ENCODE data around the gene POLD1.
"Not testable (repeated sequence)": the region's sequence is repeated elsewhere in the genome, so short reads cannot be mapped to it uniquely, and the experiment has no call there.

Gene POLD1

DNA sequence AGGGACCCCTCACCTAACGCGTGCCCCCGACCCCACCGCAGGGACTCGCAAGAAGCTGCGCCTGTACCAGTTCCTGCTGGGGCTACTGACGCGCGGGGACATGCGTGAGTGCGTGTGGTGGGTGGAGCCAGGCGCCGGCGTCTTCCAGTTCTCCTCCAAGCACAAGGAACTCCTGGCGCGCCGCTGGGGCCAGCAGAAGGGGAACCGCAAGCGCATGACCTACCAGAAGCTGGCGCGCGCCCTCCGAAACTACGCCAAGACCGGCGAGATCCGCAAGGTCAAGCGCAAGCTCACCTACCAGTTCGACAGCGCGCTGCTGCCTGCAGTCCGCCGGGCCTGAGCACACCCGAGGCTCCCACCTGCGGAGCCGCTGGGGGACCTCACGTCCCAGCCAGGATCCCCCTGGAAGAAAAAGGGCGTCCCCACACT, 43.9 kb downstream of the POLD1 start:
- peaks cover 22% of the 10 kb centered on the region for H3K4me1 Mint-ChIP-seq
- no peak for ATAC-seq
- H3K9me3 Mint-ChIP-seq, result no peaks in the 10 kb centered on the region
- DNase-seq, result peak; percentile 41
- no peak overlapping the region for H3K4me3 Mint-ChIP-seq
- no peak overlapping the region for H3K27ac Mint-ChIP-seq
- H3K27me3 Mint-ChIP-seq, result peaks cover 18% of the 10 kb centered on the region
- H3K36me3 Mint-ChIP-seq (ENCODE audit: low read depth), result no peaks in the 10 kb centered on the region

DNA sequence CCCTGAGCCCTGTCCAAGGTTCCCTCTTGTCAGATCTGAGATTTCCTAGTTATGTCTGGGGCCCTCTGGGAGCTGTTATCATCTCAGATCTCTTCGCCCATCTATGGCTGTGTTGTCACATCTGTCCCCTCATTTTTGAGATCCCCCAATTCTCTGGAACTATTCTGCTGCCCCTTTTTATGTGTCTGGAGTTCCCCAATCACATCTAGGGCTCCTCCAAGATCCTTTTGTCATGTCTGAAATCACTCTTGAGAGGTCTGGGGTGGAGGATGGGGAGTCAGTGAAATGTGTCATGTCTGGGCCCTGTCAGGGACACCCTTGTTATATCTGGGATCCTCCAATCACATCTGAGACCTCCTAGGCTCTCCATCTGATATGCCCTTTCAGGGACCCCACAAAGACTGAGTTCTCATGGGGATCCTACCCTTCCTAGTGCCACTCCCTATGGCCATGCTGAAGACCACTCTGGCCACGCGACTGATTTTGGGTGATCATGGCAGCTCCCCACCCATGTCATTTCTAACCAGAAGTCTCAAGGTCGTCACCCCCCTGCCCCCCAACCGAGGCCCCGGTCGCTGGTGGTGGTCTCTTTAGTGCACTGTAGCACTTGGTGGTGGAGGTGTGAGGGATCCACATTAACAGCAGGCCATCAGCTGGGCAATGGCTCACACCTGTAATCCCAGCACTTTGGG, 44.8 kb downstream of the POLD1 start:
- H3K4me1 Mint-ChIP-seq, result peaks cover 26% of the 10 kb centered on the region
- no peak overlapping the region for H3K4me3 Mint-ChIP-seq
- no peak overlapping the region for H3K27ac Mint-ChIP-seq
- no peaks in the 10 kb centered on the region for H3K36me3 Mint-ChIP-seq (ENCODE audit: low read depth)
- H3K9me3 Mint-ChIP-seq, result no peaks in the 10 kb centered on the region
- DNase-seq (no peak), ATAC-seq (no peak)
- peaks cover 22% of the 10 kb centered on the region for H3K27me3 Mint-ChIP-seq

GRCh38 chr19:50430888-50431342, 46.8 kb downstream of the POLD1 start:
- no peak for ATAC-seq
- no peaks in the 10 kb centered on the region for H3K9me3 Mint-ChIP-seq
- H3K4me3 Mint-ChIP-seq, result peak overlapping the region; percentile 79
- H3K27ac Mint-ChIP-seq, result peak overlapping the region; percentile 70
- DNase-seq, result no peak
- no peaks in the 10 kb centered on the region for H3K36me3 Mint-ChIP-seq (ENCODE audit: low read depth)
- peaks cover 22% of the 10 kb centered on the region for H3K27me3 Mint-ChIP-seq
- H3K4me1 Mint-ChIP-seq, result peaks cover 29% of the 10 kb centered on the region

GRCh38 chr19:50431343-50432220, 47.4 kb downstream of the POLD1 start:
- Mint-ChIP-seq H3K4me3 (peak overlapping the region; percentile 79), H3K27ac (peak overlapping the region; percentile 70), H3K27me3 (peaks cover 22% of the 10 kb centered on the region), H3K9me3 (no peaks in the 10 kb centered on the region), H3K36me3 (ENCODE audit: low read depth) (no peaks in the 10 kb centered on the region), H3K4me1 (peaks cover 29% of the 10 kb centered on the region)
- peak; percentile 93 for ATAC-seq
- DNase-seq, result peak; percentile 90

DNA sequence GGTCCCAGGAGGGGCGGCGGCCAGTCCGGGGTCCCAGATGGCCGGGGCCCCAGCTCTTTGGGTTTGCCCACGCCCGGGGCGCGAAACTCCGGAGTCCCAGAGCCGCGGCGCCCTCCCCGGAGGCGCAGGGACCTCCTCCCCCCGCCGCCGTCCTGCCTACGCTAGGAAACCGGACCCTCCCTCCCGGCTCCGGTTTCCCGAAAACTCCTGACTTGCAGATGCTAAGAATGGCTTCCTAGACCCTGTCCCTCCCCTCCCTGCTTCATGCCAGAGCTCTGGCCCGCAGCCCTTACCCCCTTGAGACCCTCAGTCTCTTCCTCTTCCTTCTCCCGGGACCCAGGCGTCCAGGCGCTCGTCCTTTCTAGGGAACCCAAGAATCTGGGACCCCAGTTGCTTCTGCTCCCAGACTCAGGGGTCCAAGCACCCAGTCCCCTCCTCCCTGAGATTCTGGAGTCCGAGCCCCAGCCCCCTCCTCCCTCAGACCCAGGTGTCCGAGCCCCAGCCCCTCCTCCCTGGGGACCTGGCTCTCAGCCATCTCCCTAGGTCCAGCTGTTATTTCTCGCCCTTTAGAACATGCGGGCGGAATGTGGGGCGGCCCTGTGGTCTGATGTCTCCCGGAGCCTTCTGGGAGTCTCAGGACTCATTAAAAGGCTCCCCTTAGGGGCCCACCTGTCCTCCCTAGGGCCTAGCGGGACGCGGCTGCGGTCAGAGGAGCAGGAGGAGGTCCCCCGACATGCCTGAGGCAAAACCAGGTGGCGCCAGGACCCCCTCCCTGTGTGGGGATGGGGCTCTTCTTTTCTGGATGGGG, 48.3 kb downstream of the POLD1 start, which contains the start of gene MYBPC2:
Gene MYBPC2 (plus strand): TSS at position 672 of the 808 bp plus-strand sequence. CDS start 62 bp downstream, at position 734.
- peaks cover 29% of the 10 kb centered on the region for H3K4me1 Mint-ChIP-seq
- H3K27me3 Mint-ChIP-seq, result peaks cover 22% of the 10 kb centered on the region
- H3K36me3 Mint-ChIP-seq (ENCODE audit: low read depth), result no peaks in the 10 kb centered on the region
- DNase-seq, result no peak
- H3K9me3 Mint-ChIP-seq, result no peaks in the 10 kb centered on the region
- peak within 1 kb of the TSS; percentile 70 for H3K27ac Mint-ChIP-seq
- peak within 1 kb of the TSS; percentile 79 for H3K4me3 Mint-ChIP-seq
- no peak for ATAC-seq

DNA sequence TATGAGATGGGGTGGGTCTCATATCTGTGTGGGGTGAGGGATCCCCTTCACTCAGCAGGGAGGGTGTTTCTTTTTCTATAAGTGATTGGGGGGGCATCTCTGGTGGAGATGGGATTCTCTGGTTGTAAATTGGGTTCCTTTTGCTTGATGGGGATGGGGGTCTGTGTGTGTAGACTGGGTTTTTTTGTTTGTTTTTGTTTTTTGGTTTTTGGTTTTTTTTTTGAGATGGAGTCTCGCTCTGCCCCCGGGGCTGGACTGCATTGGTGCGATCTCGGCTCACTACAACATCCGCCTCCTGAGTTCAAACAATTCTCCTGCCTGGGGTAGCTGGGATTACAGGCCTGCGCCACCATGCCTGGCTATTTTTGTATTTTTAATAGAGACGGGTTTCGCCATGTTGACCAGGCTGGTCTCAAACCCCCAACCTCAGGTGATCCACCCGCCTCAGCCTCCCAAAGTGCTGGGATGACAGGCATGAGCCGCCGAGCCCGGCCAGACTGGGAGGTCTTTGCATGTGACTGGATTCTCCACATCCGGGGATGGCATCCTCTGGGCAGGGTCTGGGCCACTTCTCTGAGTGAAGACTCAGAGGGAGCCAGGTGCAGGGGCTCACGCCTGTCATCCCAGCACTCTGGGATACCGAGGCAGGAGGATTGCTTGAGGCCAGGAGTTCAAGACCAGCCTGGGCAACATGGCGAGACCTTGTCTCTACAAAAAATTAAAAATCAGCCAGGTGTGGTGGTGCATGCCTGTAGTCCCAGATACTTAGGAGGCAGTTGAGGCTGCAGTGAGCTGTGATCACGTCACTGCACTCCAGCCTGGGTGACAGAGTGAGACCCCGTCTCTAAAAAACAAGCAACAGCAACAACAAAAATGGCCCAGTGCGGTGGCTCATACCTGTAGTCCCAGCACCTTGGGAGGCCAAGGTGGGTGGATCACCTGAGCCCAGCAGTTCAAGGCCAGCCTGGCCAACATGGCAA, 49.3 kb downstream of the POLD1 start:
- Mint-ChIP-seq H3K36me3 (ENCODE audit: low read depth) (no peaks in the 10 kb centered on the region), H3K4me1 (peaks cover 29% of the 10 kb centered on the region), H3K27me3 (peaks cover 27% of the 10 kb centered on the region), H3K9me3 (no peaks in the 10 kb centered on the region), H3K4me3 (peak overlapping the region; percentile 51), H3K27ac (no peak overlapping the region)
- no peak for ATAC-seq
- no peak for DNase-seq

DNA sequence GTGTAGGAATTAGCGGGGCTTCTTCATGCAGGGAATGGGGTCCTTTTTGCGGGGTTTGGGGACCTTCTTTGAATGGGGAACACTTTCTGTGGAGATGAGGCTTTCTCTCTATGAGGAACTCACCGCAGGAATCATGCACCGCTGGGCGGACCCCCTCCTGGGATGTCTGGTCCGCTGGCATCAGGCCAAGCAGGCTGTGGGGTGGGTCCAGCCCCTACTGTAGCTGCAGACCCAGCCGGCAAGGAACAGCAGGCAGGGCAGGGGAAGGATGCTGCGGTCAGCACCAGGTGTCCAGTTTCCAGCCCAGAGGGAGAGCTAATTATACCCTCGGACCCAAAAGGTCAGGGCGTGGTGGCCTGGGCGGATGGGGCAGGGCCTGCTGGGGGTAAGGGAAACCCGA, 50.4 kb downstream of the POLD1 start:
- no peaks in the 10 kb centered on the region for H3K36me3 Mint-ChIP-seq (ENCODE audit: low read depth)
- no peak overlapping the region for H3K27ac Mint-ChIP-seq
- no peak overlapping the region for H3K4me3 Mint-ChIP-seq
- no peaks in the 10 kb centered on the region for H3K9me3 Mint-ChIP-seq
- H3K4me1 Mint-ChIP-seq, result peaks cover 24% of the 10 kb centered on the region
- H3K27me3 Mint-ChIP-seq, result peaks cover 28% of the 10 kb centered on the region
- DNase-seq (no peak), ATAC-seq (no peak)

DNA sequence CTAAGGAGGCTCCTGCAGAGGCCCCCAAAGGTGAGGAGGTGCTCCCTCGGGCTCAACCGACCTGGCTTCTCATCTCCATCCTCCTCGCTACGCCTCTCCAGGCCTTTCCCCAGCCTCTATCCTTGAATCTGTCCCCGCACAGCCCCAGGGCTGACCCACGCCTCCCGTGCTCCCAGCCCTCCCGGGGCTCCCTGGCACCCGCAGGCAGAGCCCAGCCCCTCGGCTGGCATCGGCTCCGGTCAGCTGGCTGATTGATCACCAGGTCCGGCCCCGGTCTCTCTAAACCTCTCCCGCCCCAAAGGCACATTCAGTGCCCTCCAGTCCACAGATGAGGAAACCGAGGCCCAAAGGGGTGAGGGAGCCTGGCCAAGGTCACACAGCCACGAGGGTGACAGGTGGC, 51.1 kb downstream of the POLD1 start:
- ATAC-seq, result no peak
- H3K4me1 Mint-ChIP-seq, result peaks cover 22% of the 10 kb centered on the region
- no peaks in the 10 kb centered on the region for H3K9me3 Mint-ChIP-seq

DNA sequence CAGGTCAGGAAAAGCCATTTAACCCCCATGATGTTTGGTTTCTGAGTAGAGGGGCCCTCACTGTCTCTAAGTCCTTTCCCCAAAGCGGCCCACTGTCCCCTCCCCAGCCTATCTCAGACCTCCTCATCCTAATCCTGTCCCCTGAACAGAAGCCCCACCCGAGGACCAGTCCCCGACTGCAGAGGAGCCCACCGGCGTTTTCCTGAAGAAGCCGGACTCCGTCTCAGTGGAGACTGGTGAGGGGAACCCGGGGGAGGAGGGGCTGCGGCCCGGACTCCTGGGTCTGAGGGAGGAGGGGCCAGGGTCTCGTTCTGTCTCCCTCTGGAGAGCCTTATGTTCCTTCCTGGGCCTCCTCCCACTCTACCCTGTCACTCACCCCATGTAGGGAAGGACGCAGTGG, 51.5 kb downstream of the POLD1 start:
- H3K27ac Mint-ChIP-seq, result no peak overlapping the region
- ATAC-seq (no peak), DNase-seq (no peak)
- H3K4me1 Mint-ChIP-seq, result peaks cover 22% of the 10 kb centered on the region
- H3K4me3 Mint-ChIP-seq, result no peak overlapping the region
- H3K27me3 Mint-ChIP-seq, result peaks cover 26% of the 10 kb centered on the region
- no peaks in the 10 kb centered on the region for H3K36me3 Mint-ChIP-seq (ENCODE audit: low read depth)
- no peaks in the 10 kb centered on the region for H3K9me3 Mint-ChIP-seq

More for the DNA sequence above, 51.1 kb downstream of the POLD1 start:
- H3K4me3 Mint-ChIP-seq, result no peak overlapping the region
- DNase-seq, result no peak
- H3K27ac Mint-ChIP-seq, result no peak overlapping the region
- no peaks in the 10 kb centered on the region for H3K36me3 Mint-ChIP-seq (ENCODE audit: low read depth)
- H3K27me3 Mint-ChIP-seq, result peaks cover 27% of the 10 kb centered on the region

- no peak overlapping the region for H3K27ac Mint-ChIP-seq
- DNase-seq (no peak), ATAC-seq (no peak)
- no peaks in the 10 kb centered on the region for H3K36me3 Mint-ChIP-seq (ENCODE audit: low read depth)
- peaks cover 13% of the 10 kb centered on the region for H3K27me3 Mint-ChIP-seq
- H3K9me3 Mint-ChIP-seq, result no peaks in the 10 kb centered on the region
- no peak overlapping the region for H3K4me3 Mint-ChIP-seq
- H3K4me1 Mint-ChIP-seq, result peaks cover 7% of the 10 kb centered on the region
These were observed 53.8 kb downstream of the POLD1 start for GRCh38 chr19:50437862-50438449.

DNA sequence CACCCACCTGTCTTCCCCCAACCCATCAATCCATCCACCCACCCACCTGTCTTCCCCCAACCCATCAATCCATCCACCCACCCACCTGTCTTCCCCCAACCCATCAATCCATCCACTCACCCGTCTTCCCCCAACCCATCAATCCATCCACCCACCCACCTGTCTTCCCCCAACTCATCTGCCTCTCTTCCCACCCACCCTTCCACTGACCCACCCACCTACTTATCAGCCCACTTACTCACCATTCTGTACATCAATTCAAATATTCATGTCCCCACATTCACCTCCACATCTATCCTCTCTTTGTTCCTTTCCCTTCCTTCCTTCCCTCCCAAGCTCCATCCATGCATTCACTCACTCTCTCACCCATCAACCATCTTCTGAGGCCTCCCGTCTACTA, 55.0 kb downstream of the POLD1 start:
- not testable (repeated sequence) for H3K4me3 Mint-ChIP-seq; H3K9me3 Mint-ChIP-seq; H3K4me1 Mint-ChIP-seq; DNase-seq; H3K27ac Mint-ChIP-seq; H3K36me3 Mint-ChIP-seq (ENCODE audit: low read depth); ATAC-seq
- peaks cover 11% of the 10 kb centered on the region for H3K27me3 Mint-ChIP-seq

DNA sequence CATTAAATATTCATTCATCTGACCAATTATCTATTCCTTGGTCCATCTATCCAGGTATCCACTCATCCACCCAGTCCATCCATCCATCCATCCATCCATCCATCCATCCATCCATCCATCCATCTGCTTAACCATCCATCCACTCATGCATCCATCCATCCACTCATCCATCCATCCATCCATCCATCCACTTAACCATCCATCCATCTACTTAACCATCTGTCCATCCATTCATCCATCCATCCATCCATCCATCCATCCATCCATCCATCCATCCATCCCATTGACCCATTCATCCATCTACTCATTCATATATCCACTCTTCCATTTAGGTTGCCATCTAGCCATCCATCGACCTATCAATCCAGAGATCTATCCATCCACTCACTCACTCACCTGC, 59.9 kb downstream of the POLD1 start:
- peaks cover 13% of the 10 kb centered on the region for H3K27me3 Mint-ChIP-seq
- H3K27ac Mint-ChIP-seq, result no peak overlapping the region
- no peaks in the 10 kb centered on the region for H3K36me3 Mint-ChIP-seq (ENCODE audit: low read depth)
- no peak overlapping the region for H3K4me3 Mint-ChIP-seq
- DNase-seq, result no peak
- H3K9me3 Mint-ChIP-seq, result no peaks in the 10 kb centered on the region
- ATAC-seq, result no peak
- H3K4me1 Mint-ChIP-seq, result no peaks in the 10 kb centered on the region

DNA sequence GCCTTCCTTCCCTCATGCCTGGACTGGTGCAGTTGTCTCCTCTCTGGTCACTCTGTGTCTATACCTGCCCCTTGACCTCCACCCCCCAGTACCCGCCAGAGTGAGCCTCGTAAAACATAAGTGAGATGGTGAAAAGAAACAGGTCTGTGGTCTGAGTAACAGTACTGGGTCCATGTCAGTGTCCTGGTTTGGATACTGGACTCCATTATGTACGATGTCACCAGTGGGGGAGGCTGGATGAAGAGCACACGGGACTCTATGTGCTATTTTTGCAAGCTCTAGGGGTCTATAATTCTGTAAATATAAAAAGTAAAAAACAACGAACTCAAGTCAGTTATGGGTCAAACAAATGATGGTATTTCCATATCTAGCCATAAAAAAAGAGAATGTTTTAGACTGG, 62.9 kb downstream of the POLD1 start:
- DNase-seq (no peak), ATAC-seq (no peak)
- H3K36me3 Mint-ChIP-seq (ENCODE audit: low read depth), result no peaks in the 10 kb centered on the region
- H3K27me3 Mint-ChIP-seq, result peaks cover 23% of the 10 kb centered on the region
- H3K27ac Mint-ChIP-seq, result no peak overlapping the region
- H3K9me3 Mint-ChIP-seq, result no peaks in the 10 kb centered on the region
- H3K4me1 Mint-ChIP-seq, result no peaks in the 10 kb centered on the region
- H3K4me3 Mint-ChIP-seq, result no peak overlapping the region
